HEK293 (cell line): ENCODE measurements around the gene RBP4.

Source experiments
- ATF2 ChIP-seq: fragments of 450-650 bp; formaldehyde crosslinking; IDR thresholded peaks from 2 replicates; pipeline ENCODE4 v1.5.1; 2016; ENCODE audit warnings: missing biosample characterization, missing genetic modification characterization, low read depth
- CTCF ChIP-seq: fragments of 450-650 bp; formaldehyde crosslinking; IDR thresholded peaks from 2 replicates; pipeline ENCODE4 v1.5.1; 2016; ENCODE audit warnings: missing biosample characterization, missing genetic modification characterization
- MEIS1 ChIP-seq: sonication (generic); formaldehyde crosslinking; IDR thresholded peaks from 2 replicates; pipeline ENCODE4 v1.8.1; 2022; ENCODE audit warnings: missing genetic modification reagents, mild to moderate bottlenecking, borderline replicate concordance
- MYNN ChIP-seq: fragments of 450-650 bp; formaldehyde crosslinking; IDR thresholded peaks from 2 replicates; pipeline ENCODE4 v1.5.1; 2016; ENCODE audit warnings: missing biosample characterization, missing genetic modification characterization, borderline replicate concordance
- OSR2 ChIP-seq: fragments of 450-650 bp; formaldehyde crosslinking; IDR thresholded peaks from 2 replicates; pipeline ENCODE4 v1.5.1; 2016; ENCODE audit warnings: missing biosample characterization, missing genetic modification characterization
- SALL2 ChIP-seq: fragments of 450-650 bp; formaldehyde crosslinking; IDR thresholded peaks from 2 replicates; pipeline ENCODE4 v1.5.0; 2017; ENCODE audit warnings: missing biosample characterization, mild to moderate bottlenecking, missing genetic modification characterization, borderline replicate concordance
- YY1 ChIP-seq: fragments of 450-650 bp; formaldehyde crosslinking; IDR thresholded peaks from 2 replicates; pipeline ENCODE4 v1.5.1; 2018; ENCODE audit warnings: missing biosample characterization, missing genetic modification characterization
- ZBTB49 ChIP-seq: fragments of 450-650 bp; formaldehyde crosslinking; IDR thresholded peaks from 2 replicates; pipeline ENCODE4 v1.5.1; 2016; ENCODE audit warnings: missing biosample characterization, missing genetic modification characterization, low read depth
- ZBTB6 ChIP-seq: fragments of 450-650 bp; formaldehyde crosslinking; IDR thresholded peaks from 2 replicates; pipeline ENCODE4 v1.5.1; 2017; ENCODE audit warnings: missing biosample characterization, missing genetic modification characterization
- ZNF155 ChIP-seq: fragments of 450-650 bp; formaldehyde crosslinking; IDR thresholded peaks from 2 replicates; pipeline ENCODE4 v1.5.1; 2016; ENCODE audit warnings: missing biosample characterization, missing genetic modification characterization
- ZNF274 ChIP-seq, 2 experiments: fragments of 200-500 bp in 1 of 2; fragments of 450-650 bp in 1 of 2; sonication (Bioruptor generic) in 1 of 2; formaldehyde crosslinking in 1 of 2; IDR thresholded peaks; 2 replicates each; pipeline versions ENCODE4 v1.5.1 to v1.6.1; 2014 to 2016; ENCODE audit warnings: borderline replicate concordance in 1 of 2, inconsistent platforms in 1 of 2, low read length in 1 of 2, missing biosample characterization in 1 of 2, missing genetic modification characterization in 1 of 2
- ZNF707 ChIP-seq: fragments of 450-650 bp; formaldehyde crosslinking; IDR thresholded peaks from 2 replicates; pipeline ENCODE4 v1.5.1; 2016; ENCODE audit warnings: missing biosample characterization, missing genetic modification characterization

- TF ChIP-seq CTCF (no peak), YY1 (tag by site-specific recombination) (no peak), ZNF274 (IDR thresholded peaks at IDR 0.05; ENCODE audit: low read length) (no peak), ZNF274 (tag by site-specific recombination; IDR thresholded peaks at IDR 0.05; ENCODE audit: borderline replicate concordance) (no peak), OSR2 (tag by site-specific recombination) (no peak), ZNF707 (no peak), SALL2 (tag by site-specific recombination) (no peak), ZBTB49 (tag by site-specific recombination) (no peak), MYNN (tag by site-specific recombination) (no peak), ATF2 (tag by site-specific recombination) (no peak), ZNF155 (tag by site-specific recombination) (no peak), MEIS1 (CRISPR knock-in tag) (no peak), ZBTB6 (tag by site-specific recombination) (no peak)
Observed at GRCh38 chr10:93591065-93591808, 9.8 kb downstream of the RBP4 start.
